Transverse colon (tissue), 4 donors: Measurements from ENCODE around the gene PRKG1. TPM values are rescaled to one million over a fixed set of nuclear protein-coding genes. Genes with fewer than 3 reads are reported as not detected.

Experiments used
- DNase-seq: peaks from one replicate; pipeline ENCODE4 v3.0.0-alpha.2; 2019
- H3K27ac ChIP-seq, 4 donors: fragments of 200-600 bp; sonication (generic); 2 replicates each; pipeline ENCODE4 v1.5.1; 2016 to 2018; ENCODE audit warnings: inconsistent platforms in 4 of 4
- H3K27me3 ChIP-seq: fragments of 200-600 bp; sonication (generic); 2 replicates; pipeline ENCODE4 v1.5.1; 2017; ENCODE audit warnings: inconsistent platforms
- H3K36me3 ChIP-seq, 4 donors: fragments of 200-600 bp; sonication (generic); 2 replicates each; pipeline ENCODE4 v1.5.1; 2017 to 2019; ENCODE audit warnings: inconsistent platforms in 4 of 4
- H3K4me1 ChIP-seq, 4 donors: fragments of 200-600 bp; sonication (generic); 2 replicates each; pipeline ENCODE4 v1.5.1; 2017 to 2020; ENCODE audit warnings: inconsistent platforms in 4 of 4
- H3K4me3 ChIP-seq, 4 donors: fragments of 200-600 bp; sonication (generic); 1 replicate in 1 of 4; 2 replicates in 3 of 4; pipeline versions ENCODE4 v1.5.1 to v1.6.1; 2017 to 2019; ENCODE audit warnings: inconsistent platforms in 4 of 4
- H3K9me3 ChIP-seq, 2 donors: fragments of 200-600 bp; sonication (generic); 2 replicates each; pipeline ENCODE4 v1.5.1; 2017 to 2019; ENCODE audit warnings: inconsistent platforms in 2 of 2
- EP300 ChIP-seq: sonication (generic); formaldehyde crosslinking; IDR thresholded peaks from one replicate; pipeline ENCODE4 v1.6.1; 2017; ENCODE audit warnings: antibody characterized with exemption, low read depth
- POLR2A ChIP-seq: fragments of 450-650 bp; IDR thresholded peaks from one replicate; pipeline ENCODE4 v1.6.1; 2016; ENCODE audit warnings: antibody characterized with exemption, mild to moderate bottlenecking, moderate library complexity
- POLR2AphosphoS5 ChIP-seq, 3 donors: sonication (generic); formaldehyde crosslinking; IDR thresholded peaks; one replicate each; pipeline ENCODE4 v1.6.1; 2016; ENCODE audit warnings: antibody characterized with exemption in 3 of 3
- WGBS, 2 donors: methylation state at CpG; one replicate each; pipeline ENCODE4 v1.1.5; 2018; ENCODE audit warnings: low coverage in 1 of 2; 5-methylcytosine and 5-hydroxymethylcytosine counted together
- in situ Hi-C, 4 donors: fragments of 200-750 bp; cut with MboI; loops; one replicate each; pipeline versions ENCODE4 v1.15.0 to v1.15.1; 2017; ENCODE audit warnings: low sequenced_read_pairs in 3 of 4, low pct_ligation_motif_present in 1 of 4, low pct_unique_long_range_greater_than_20kb in 1 of 4
- intact Hi-C: fragments of 100-400 bp; cut with DNase I; formaldehyde crosslinking; loops from one replicate; pipeline ENCODE4 v1.15.1; 2023; ENCODE audit warnings: low total_unique reads
- total RNA-seq, 4 donors: library from RNA; depleted of rRNA; stranded (reverse); fragments of >200 nt; gene quantifications; one replicate each; pipeline ENCODE4 v1.1.0, GENCODE V29; 2016
- TF ChIP-seq, protein P1 (sequence below), 5 experiments: fragments of 200-600 bp in 3 of 5; fragments of 450-650 bp in 2 of 5; sonication (generic) in 3 of 5; IDR thresholded peaks; 1 replicate in 2 of 5; 2 replicates in 3 of 5; pipeline ENCODE4 v1.5.1; 2016 to 2017; ENCODE audit warnings: antibody characterized with exemption in 5 of 5, inconsistent platforms in 3 of 5, mild to moderate bottlenecking in 2 of 5, moderate library complexity in 1 of 5

PRKG1 gene
- total RNA-seq, 4 donors from 2014 or later: 17.6 to 30.6 (median 26.9) TPM

DNA sequence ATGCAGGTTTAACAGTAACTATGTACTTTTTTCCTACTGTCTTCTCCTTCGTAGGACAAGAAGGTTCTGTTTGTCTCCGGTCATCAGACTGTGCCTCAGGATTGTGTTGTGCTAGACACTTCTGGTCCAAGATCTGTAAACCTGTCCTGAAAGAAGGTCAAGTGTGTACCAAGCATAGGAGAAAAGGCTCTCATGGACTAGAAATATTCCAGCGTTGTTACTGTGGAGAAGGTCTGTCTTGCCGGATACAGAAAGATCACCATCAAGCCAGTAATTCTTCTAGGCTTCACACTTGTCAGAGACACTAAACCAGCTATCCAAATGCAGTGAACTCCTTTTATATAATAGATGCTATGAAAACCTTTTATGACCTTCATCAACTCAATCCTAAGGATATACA is 1242.2 kb downstream of the PRKG1 start:
- in situ Hi-C loops: loop anchor here in 3 of 4 donors (10.0 kb wide), 2 partner anchors 168 to 178 kb away; no protein-coding TSS in a partner anchor
- Histone ChIP-seq H3K27me3 (peaks cover 43% of the 10 kb centered on the region), H3K9me3 (no peaks in the 10 kb centered on the region), H3K27ac (no peak overlapping the region), H3K4me1 (peaks cover 6 to 23% (median 17%) of the 10 kb centered on the region in 4 donors), H3K4me3 (no peak overlapping the region), H3K36me3 (no peaks in the 10 kb centered on the region)
- WGBS, 2 donors: 77 to 84% methylated on average over 4 of the region's 4 CpGs
- intact Hi-C loops: loop anchor here (10.0 kb wide), 1 partner anchor 168 kb away; no protein-coding TSS in a partner anchor
- DNase-seq: no peak
- TF ChIP-seq POLR2AphosphoS5 (IDR thresholded peaks at IDR 0.05) (no peak), POLR2A (no peak), EP300 (no peak)
- TF ChIP-seq, protein P1, sequence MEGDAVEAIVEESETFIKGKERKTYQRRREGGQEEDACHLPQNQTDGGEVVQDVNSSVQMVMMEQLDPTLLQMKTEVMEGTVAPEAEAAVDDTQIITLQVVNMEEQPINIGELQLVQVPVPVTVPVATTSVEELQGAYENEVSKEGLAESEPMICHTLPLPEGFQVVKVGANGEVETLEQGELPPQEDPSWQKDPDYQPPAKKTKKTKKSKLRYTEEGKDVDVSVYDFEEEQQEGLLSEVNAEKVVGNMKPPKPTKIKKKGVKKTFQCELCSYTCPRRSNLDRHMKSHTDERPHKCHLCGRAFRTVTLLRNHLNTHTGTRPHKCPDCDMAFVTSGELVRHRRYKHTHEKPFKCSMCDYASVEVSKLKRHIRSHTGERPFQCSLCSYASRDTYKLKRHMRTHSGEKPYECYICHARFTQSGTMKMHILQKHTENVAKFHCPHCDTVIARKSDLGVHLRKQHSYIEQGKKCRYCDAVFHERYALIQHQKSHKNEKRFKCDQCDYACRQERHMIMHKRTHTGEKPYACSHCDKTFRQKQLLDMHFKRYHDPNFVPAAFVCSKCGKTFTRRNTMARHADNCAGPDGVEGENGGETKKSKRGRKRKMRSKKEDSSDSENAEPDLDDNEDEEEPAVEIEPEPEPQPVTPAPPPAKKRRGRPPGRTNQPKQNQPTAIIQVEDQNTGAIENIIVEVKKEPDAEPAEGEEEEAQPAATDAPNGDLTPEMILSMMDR (IDR thresholded peaks at IDR 0.05): no peak

DNA sequence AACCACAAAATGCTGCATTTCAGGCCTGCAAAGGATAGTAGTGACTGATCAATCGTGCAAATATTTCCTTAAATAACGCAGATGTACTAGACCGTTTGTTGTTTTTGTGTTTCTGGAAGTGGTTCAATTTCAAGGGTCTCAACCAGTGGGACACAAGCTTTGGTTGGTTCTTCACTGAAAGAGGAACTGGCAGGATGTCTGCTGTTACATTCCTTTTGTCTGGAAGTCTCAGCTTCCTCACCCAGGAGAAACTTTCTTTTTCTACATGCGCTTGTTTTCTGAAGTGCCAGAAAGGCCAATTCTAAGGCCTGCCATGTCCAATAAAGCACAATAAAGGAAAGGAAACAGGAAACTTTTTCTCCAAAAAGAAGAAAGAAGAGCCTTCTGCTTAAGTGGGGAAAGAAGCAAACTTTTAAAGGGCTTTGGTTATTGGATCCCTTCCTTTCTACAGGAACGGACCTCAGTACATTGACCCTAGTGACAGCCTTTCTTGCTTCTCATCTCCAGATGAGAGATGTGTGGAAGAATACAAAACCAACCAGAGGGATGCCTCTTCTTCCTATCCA is 1243.9 kb downstream of the PRKG1 start:
- peaks cover 26% of the 10 kb centered on the region for H3K27me3 ChIP-seq
- H3K4me1 ChIP-seq: peaks cover 6 to 18% (median 16%) of the 10 kb centered on the region in 4 donors
- H3K36me3 ChIP-seq: no peaks in the 10 kb centered on the region
- TF ChIP-seq EP300 (no peak), POLR2AphosphoS5 (IDR thresholded peaks at IDR 0.05) (no peak), POLR2A (no peak)
- TF ChIP-seq, protein P1 (IDR thresholded peaks at IDR 0.05): no peak
- H3K27ac ChIP-seq: no peak overlapping the region
- intact Hi-C loops: loop anchor here (10.0 kb wide), 1 partner anchor 167 kb away; no protein-coding TSS in a partner anchor
- DNase-seq: no peak
- in situ Hi-C loops: loop anchor here in 3 of 4 donors (10.0 kb wide), 2 partner anchors 167 to 177 kb away; no protein-coding TSS in a partner anchor
- H3K4me3 ChIP-seq: no peak overlapping the region
- WGBS, 2 donors: 81 to 88% methylated on average over 4 to 5 of the region's 5 CpGs
- no peaks in the 10 kb centered on the region for H3K9me3 ChIP-seq

DNA sequence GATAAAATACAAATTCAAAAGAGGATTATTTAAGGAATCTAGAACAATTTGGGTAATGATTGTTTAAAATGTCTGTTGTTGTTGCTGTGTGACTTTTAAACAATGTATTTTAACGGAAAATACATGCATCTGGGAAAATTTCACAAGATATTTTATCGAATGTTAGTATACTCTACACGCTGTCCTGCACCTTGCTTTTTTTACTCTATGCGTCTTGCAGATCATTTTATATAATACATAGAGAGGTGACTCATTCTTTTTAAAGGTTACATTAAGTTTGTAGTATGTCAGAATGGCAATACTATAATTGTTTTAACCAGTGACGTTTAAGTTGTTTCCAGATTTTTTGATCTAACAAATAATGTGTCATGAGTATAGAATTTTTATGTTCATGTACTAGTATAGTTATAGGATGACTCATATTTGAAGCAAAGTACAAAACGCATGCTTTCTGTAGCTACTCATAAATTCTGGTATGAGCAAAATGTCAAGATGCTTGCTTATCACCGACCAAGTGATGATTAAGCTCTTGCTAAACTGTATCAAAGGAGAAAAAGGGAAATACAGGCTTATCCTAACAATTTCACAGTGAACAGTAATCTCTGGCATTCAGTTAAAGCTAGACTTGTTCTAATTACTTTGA is 1244.7 kb downstream of the PRKG1 start:
- Histone ChIP-seq H3K4me3 (no peak overlapping the region), H3K4me1 (peaks cover 0 to 11% (median 9%) of the 10 kb centered on the region in 4 donors), H3K27me3 (peaks cover 18% of the 10 kb centered on the region), H3K36me3 (no peaks in the 10 kb centered on the region), H3K9me3 (no peaks in the 10 kb centered on the region), H3K27ac (no peak overlapping the region)
- intact Hi-C loops: loop anchor here (10.0 kb wide), 1 partner anchor 166 kb away; no protein-coding TSS in a partner anchor
- TF ChIP-seq EP300 (no peak), POLR2AphosphoS5 (IDR thresholded peaks at IDR 0.05) (no peak), POLR2A (no peak)
- TF ChIP-seq, protein P1 (IDR thresholded peaks at IDR 0.05): no peak
- DNase-seq: no peak
- in situ Hi-C loops: loop anchor here in 3 of 4 donors (10.0 kb wide), 2 partner anchors 166 to 176 kb away; no protein-coding TSS in a partner anchor
- 60 to 74% methylated on average over 7 of the region's 7 CpGs for WGBS, 2 donors

DNA sequence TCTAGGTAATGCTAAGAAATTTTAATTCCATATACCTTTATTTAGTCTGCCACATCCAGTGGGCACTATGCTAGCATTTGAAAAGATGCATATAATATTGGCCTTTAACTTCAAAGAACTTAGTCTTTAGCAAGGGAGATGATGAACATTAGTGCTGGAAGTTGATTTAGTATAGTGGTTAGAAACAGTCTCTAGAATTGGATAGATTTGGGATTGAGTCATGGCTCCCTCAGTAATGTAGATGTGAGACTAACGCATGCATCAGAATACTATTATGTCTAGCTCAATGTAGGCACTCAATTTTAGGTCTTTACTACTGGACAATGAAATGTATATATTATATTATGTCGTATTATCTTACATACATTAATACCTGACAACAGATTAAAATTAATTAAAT is 1245.6 kb downstream of the PRKG1 start:
- DNase-seq: no peak
- intact Hi-C loops: loop anchor here (10.0 kb wide), 1 partner anchor 165 kb away; no protein-coding TSS in a partner anchor
- in situ Hi-C loops: loop anchor here in 3 of 4 donors (10.0 kb wide), 2 partner anchors 165 to 175 kb away; no protein-coding TSS in a partner anchor
- H3K27me3 ChIP-seq: peaks cover 9% of the 10 kb centered on the region
- no peak for TF ChIP-seq EP300
- TF ChIP-seq, protein P1 (IDR thresholded peaks at IDR 0.05): no peak
- no peak overlapping the region for H3K4me3 ChIP-seq
- H3K4me1 ChIP-seq: peaks cover 0 to 1% (median 0%) of the 10 kb centered on the region in 4 donors
- H3K9me3 ChIP-seq: no peaks in the 10 kb centered on the region
- no peaks in the 10 kb centered on the region for H3K36me3 ChIP-seq
- WGBS, 2 donors: 58 to 92% methylated on average over 2 of the region's 2 CpGs
- no peak overlapping the region for H3K27ac ChIP-seq
